HEK293 (cell line): ENCODE results near the gene XKR8.

Source experiments
- CTCF ChIP-seq: fragments of 450-650 bp; formaldehyde crosslinking; IDR thresholded peaks from 2 replicates; pipeline ENCODE4 v1.5.1; 2016; ENCODE audit warnings: missing biosample characterization, missing genetic modification characterization
- RBAK ChIP-seq: fragments of 450-650 bp; formaldehyde crosslinking; IDR thresholded peaks from 2 replicates; pipeline ENCODE4 v1.5.1; 2016; ENCODE audit warnings: missing biosample characterization, missing genetic modification characterization
- SP2 ChIP-seq: fragments of 450-650 bp; formaldehyde crosslinking; IDR thresholded peaks from 2 replicates; pipeline ENCODE4 v1.5.1; 2016; ENCODE audit warnings: missing biosample characterization, missing genetic modification characterization
- YY1 ChIP-seq: fragments of 450-650 bp; formaldehyde crosslinking; IDR thresholded peaks from 2 replicates; pipeline ENCODE4 v1.5.1; 2018; ENCODE audit warnings: missing biosample characterization, missing genetic modification characterization
- ZBTB10 ChIP-seq: fragments of 450-650 bp; formaldehyde crosslinking; IDR thresholded peaks from 2 replicates; pipeline ENCODE4 v1.5.1; 2016; ENCODE audit warnings: missing biosample characterization, missing genetic modification characterization
- ZBTB8A ChIP-seq: fragments of 450-650 bp; formaldehyde crosslinking; IDR thresholded peaks from 2 replicates; pipeline ENCODE4 v1.5.1; 2016; ENCODE audit warnings: missing biosample characterization, missing genetic modification characterization
- ZFP3 ChIP-seq: fragments of 450-650 bp; formaldehyde crosslinking; IDR thresholded peaks from 2 replicates; pipeline ENCODE4 v1.5.1; 2016; ENCODE audit warnings: low read depth, missing biosample characterization, missing genetic modification characterization
- ZFP41 ChIP-seq: fragments of 450-650 bp; formaldehyde crosslinking; IDR thresholded peaks from 2 replicates; pipeline ENCODE4 v1.5.1; 2016; ENCODE audit warnings: missing biosample characterization, missing genetic modification characterization, borderline replicate concordance
- ZNF514 ChIP-seq: fragments of 450-650 bp; formaldehyde crosslinking; IDR thresholded peaks from 2 replicates; pipeline ENCODE4 v1.5.1; 2016; ENCODE audit warnings: missing biosample characterization, missing genetic modification characterization
- ZNF521 ChIP-seq: fragments of 450-650 bp; formaldehyde crosslinking; IDR thresholded peaks from 2 replicates; pipeline ENCODE4 v1.5.1; 2017; ENCODE audit warnings: missing biosample characterization, mild to moderate bottlenecking, missing genetic modification characterization
- ZNF677 ChIP-seq: fragments of 450-650 bp; IDR thresholded peaks from 2 replicates; pipeline ENCODE4 v1.5.0; 2018; ENCODE audit warnings: missing biosample characterization, mild to moderate bottlenecking, missing genetic modification characterization, moderate library complexity
- ZNF785 ChIP-seq: fragments of 450-650 bp; formaldehyde crosslinking; IDR thresholded peaks from 2 replicates; pipeline ENCODE4 v1.5.1; 2016; ENCODE audit warnings: missing biosample characterization, missing genetic modification characterization
- ZSCAN4 ChIP-seq: fragments of 450-650 bp; formaldehyde crosslinking; IDR thresholded peaks from 2 replicates; pipeline ENCODE4 v1.5.1; 2017; ENCODE audit warnings: missing biosample characterization, missing genetic modification characterization
- TF ChIP-seq, protein P1 (sequence below): fragments of 450-650 bp; formaldehyde crosslinking; IDR thresholded peaks from 2 replicates; pipeline ENCODE4 v1.5.1; 2016; ENCODE audit warnings: missing biosample characterization, missing genetic modification characterization

DNA sequence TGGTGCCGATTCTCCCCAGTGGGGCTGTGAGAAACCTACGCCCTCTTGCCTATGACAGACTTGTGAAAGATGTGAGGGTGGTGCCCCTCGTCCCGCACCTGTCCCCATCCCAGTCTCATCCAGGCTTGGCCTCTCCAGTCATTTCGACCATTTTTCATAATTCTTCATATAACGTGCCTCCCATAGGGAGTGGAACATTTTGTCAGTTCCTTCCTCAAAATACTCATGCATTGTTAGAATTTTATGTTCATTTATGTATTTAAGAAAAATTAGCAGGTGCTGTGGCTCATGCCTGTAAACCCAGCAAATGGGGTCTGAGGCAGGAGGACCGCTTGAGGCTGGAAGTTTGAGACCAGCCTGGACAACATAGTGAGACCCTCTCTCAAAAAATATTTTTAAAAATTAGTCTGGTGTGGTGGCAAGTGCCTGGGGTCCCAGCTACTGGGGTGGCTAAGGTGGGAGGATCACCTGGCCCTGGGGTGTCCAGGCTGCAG lies 44.6 kb upstream of the XKR8 start:
- TF ChIP-seq ZBTB10 (tag by site-specific recombination), result no peak
- 0 out of 2 replicates have a peak, but pooled peaks have one; percentile 14 for TF ChIP-seq CTCF (tag by site-specific recombination)
- no peak for TF ChIP-seq SP2
- no peak for TF ChIP-seq ZNF514 (tag by site-specific recombination)
- no peak for TF ChIP-seq YY1 (tag by site-specific recombination)
- TF ChIP-seq ZBTB8A (tag by site-specific recombination), result no peak
- TF ChIP-seq ZFP3 (tag by site-specific recombination), result no peak
- TF ChIP-seq, protein P1, sequence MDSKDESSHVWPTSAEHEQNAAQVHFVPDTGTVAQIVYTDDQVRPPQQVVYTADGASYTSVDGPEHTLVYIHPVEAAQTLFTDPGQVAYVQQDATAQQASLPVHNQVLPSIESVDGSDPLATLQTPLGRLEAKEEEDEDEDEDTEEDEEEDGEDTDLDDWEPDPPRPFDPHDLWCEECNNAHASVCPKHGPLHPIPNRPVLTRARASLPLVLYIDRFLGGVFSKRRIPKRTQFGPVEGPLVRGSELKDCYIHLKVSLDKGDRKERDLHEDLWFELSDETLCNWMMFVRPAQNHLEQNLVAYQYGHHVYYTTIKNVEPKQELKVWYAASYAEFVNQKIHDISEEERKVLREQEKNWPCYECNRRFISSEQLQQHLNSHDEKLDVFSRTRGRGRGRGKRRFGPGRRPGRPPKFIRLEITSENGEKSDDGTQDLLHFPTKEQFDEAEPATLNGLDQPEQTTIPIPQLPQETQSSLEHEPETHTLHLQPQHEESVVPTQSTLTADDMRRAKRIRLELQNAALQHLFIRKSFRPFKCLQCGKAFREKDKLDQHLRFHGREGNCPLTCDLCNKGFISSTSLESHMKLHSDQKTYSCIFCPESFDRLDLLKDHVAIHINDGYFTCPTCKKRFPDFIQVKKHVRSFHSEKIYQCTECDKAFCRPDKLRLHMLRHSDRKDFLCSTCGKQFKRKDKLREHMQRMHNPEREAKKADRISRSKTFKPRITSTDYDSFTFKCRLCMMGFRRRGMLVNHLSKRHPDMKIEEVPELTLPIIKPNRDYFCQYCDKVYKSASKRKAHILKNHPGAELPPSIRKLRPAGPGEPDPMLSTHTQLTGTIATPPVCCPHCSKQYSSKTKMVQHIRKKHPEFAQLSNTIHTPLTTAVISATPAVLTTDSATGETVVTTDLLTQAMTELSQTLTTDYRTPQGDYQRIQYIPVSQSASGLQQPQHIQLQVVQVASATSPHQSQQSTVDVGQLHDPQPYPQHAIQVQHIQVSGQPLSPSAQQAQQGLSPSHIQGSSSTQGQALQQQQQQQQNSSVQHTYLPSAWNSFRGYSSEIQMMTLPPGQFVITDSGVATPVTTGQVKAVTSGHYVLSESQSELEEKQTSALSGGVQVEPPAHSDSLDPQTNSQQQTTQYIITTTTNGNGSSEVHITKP (tag by site-specific recombination), result no peak
- TF ChIP-seq ZFP41 (tag by site-specific recombination), result no peak
- TF ChIP-seq ZNF677 (tag by site-specific recombination), result no peak
- TF ChIP-seq ZSCAN4, result peak; percentile 31; the same call in 1 of the 2 replicates
- TF ChIP-seq RBAK (tag by site-specific recombination), result no peak
- no peak for TF ChIP-seq ZNF521
- TF ChIP-seq ZNF785, result no peak; the same call in 1 of the 2 replicates
